ENCODE data around the gene DMRT3.

The DMRT3 gene

DNA sequence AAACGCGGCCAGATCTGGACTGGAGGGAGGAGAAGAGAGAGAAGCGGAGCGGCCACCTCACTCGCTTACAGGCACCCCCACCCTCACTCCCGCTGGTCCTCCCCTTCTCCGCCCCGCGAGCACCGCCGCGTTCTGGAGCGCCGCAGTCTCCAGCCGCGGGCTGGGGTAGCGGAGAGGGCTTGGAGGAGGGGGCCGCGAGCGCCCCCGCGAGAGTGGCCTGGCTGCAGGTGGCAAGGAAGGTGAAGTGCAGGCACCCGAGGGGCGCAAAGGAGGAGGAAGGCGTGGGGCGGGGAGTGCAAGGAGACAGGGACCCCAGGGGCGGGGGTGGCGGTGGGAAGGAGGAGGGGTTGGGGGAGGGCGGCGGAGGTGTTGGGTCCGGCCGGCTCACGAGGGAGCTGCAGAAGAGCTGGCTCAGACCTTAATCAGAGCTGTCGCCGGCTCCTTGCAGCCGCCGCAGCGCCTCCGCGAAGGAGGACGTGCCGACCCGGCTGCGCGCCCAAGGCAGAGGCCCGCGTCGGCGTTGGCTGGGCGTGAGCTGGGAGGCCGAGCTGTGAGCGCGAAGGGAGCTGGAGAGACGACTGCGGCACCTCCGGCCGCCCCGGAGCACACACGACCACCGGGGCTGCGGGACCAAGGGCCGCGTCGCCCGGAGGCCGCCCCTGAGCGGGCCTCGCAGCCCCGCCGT lies at the start of gene DMRT3:
TSS of gene DMRT3 (plus strand) at position 398 of the 685 bp plus-strand sequence. CDS start 347 bp downstream, outside the sequence.
- no peak for DNase-seq (ENCODE audit: low read depth in 2 of 2, low spot score in 1 of 2)

- no peak for DNase-seq (ENCODE audit: low read depth in 2 of 2, low spot score in 1 of 2)
These were observed 49.5 kb upstream of the DMRT3 start for GRCh38 chr9:926976-927375.

GRCh38 chr9:928363-929042 lies 48.0 kb upstream of the DMRT3 start:
- DNase-seq (ENCODE audit: low read depth in 2 of 2, low spot score in 1 of 2) = no peak

GRCh38 chr9:929719-930118 lies 46.7 kb upstream of the DMRT3 start:
- DNase-seq (ENCODE audit: low read depth in 2 of 2, low spot score in 1 of 2) = no peak

DNA sequence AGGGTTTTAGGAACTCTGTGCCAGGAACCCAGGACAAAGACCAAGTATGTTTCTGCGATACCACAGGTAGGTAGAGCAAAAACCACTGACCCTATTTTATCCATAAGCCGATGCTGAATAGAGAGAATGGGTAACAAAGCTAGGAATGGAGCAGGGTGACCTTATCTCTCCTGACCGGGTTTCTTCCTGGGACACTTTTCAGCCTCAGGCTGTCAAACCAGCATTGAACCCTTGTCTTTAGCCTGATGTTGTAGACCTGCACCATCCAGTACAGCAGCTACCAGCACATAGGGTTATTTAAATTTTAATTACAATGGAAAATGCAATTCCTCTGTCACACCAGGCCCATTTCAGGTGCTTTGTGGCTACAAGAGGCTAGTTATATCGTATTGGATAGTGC lies 43.1 kb upstream of the DMRT3 start:
- DNase-seq (ENCODE audit: low read depth in 2 of 2, low spot score in 1 of 2) = no peak

DNA sequence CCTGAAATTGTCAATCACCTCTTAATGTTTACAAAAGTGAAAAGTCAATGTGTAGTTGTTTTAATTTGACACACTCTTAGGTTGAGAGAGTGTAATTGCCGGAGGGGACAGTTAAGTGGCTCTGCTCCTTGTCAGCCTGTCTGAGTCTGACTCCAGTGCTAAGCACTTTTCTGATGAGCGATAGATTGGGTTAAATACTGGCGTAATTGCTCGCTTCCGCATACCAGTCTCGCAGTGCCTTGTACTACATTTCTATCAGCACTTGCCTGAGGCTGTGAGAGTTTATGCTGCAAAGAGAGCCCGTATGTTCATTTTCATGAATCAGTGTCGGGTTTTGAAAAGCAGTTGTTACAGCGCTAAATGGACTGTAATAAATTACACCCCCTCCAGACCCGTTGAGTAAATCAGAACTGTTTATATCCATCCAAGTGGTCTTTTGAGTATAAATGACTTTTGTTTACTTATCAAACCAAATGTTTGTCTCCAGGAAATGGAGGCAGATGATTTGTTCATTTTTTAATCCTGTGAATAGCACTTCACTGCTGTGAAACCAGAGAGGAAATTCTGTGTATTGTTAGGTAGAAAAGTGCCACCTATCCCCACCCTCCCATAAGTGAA lies 41.0 kb upstream of the DMRT3 start:
- no peak for DNase-seq (ENCODE audit: low read depth in 2 of 2, low spot score in 1 of 2)

GRCh38 chr9:942805-943580 lies 33.5 kb upstream of the DMRT3 start:
- DNase-seq (ENCODE audit: low read depth in 2 of 2, low spot score in 1 of 2) = no peak

DNA sequence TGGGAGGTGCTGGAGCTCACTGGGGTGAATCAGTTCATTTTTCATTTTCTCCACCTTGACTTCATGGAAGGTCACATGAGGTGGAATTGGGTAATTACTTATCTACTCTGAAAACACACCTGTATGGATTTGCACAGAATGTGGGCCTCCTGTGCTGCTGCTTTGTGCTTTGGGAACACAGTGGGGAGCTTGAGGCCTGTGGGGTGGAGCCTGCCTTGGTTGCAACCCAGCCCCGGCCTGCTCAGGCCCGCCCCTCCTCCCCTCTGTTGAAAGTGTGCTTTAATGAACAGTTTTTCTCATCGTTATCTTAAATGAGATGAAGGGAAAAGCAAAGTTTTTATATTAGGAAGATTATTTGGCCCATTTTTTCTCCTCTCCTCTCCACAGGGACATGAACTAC lies 28.5 kb upstream of the DMRT3 start:
- DNase-seq (ENCODE audit: low read depth in 2 of 2, low spot score in 1 of 2) = no peak

DNA sequence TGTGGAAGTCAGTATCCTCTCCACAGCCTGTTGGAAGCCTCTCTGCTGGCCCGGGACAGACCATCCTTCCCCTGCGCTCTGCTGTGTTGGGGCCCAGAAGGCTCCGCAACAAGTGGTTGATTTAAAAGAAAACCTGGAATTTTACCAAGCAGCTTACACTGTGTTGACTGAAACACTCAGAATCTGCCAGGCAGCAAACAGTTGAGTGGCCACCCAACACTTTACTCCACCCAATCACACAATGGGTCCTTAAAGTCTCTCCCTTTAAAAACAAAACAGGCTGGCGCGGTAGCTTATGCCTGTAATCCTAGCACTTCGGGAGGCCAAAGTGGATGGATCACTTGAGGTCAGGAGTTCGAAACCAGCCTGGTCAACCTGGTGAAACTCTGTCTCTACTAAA lies 28.0 kb upstream of the DMRT3 start:
- no peak for DNase-seq (ENCODE audit: low read depth in 2 of 2, low spot score in 1 of 2)

DNA sequence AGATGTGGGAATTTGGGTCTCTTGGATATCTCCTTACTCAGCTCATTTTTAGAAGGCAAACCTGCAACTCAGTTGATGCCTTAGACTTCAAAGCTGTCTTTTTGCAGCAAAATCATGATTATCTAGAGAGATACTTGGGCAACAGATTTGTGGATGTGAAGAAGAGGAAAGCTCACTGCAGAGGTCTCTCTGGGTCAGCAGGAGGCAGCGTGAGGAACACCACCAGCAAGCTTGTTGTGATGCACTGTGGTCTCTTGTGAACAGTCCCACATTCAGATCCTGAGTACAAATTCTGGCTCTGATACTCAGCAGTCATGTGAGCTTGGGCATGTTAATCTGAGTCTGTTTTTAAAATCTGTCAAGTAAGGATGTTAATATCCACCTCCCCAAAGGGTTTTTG lies 26.3 kb upstream of the DMRT3 start:
- no peak for DNase-seq (ENCODE audit: low read depth in 2 of 2, low spot score in 1 of 2)

DNA sequence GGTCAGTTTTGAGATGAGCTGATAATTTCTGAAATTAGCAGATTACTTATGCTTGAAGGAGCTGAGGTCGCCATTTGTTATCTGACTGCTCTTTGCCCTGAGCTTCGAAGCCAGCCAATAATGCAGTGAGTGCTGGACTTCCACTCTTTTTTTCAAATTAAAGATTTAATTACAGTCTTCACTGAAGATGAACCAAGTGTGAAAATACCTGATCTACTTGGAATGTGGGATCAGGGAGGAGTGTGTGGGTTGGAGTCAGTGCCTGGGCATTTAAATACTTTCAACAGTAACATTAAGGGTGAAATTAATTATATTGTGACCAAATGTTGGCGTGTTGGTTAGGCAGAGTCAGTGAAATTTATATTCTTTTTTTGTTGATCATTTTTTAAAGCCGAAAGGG lies 23.9 kb upstream of the DMRT3 start:
- no peak for DNase-seq (ENCODE audit: low read depth in 2 of 2, low spot score in 1 of 2)

DNA sequence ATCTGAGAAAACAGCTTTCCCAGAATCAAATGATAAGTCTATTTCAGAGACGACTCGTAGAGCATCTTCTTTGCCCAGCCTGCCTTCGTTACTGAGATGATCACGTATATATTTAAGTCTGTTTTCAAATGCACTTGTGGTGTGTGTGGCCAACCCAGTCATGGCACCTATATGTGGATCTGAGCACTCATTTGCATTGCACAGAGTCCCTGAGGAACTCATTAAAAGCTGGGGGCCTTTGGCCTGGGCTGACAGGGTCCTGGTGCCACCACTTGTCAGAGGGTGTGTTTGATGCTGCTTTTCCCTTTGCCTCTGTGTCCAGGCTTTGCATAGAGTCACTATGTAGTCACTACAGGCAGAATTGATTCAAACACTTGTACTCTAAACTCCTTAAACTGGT lies 17.4 kb upstream of the DMRT3 start:
- DNase-seq (ENCODE audit: low read depth in 2 of 2, low spot score in 1 of 2) = no peak

DNA sequence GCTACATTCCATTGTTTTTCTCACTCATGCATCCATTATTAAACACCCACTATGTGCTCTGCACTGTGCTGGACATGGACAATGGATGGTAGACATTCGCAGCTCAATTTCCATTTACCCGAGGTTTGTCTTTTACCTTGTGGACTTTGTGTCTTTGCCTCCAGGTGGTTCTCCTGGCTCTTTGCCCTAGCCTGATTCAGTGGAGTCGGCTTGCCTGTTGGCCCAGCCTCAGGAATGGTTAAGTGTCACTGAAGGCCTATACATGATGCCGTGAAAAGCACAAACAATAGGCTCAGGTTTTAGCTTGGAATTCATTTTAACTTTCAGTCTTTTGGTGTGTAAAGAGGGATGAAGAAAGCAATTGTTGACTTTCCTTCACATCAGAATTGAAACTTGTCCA lies 16.5 kb upstream of the DMRT3 start:
- DNase-seq (ENCODE audit: low read depth in 2 of 2, low spot score in 1 of 2) = no peak

DNA sequence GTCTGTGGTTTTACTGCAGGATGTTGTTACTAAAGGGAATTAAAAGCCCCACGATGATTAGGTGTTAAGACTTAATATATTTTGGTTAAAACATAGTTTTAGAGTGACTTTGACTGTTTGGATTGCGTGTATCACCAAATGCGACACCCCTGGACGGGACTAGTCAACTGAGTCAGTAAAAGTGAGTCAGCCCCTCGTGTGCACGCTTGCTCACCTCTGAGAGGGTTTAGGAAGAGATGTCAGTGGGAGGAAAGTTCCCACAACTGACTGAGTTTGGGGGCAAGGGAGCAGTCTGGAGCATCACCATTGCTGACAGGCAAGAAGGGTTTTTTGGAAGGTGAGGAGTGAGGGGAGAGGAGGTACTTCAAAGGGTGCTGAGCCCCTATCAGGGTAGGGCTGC lies 14.4 kb upstream of the DMRT3 start:
- DNase-seq (ENCODE audit: low read depth in 2 of 2, low spot score in 1 of 2) = no peak

DNA sequence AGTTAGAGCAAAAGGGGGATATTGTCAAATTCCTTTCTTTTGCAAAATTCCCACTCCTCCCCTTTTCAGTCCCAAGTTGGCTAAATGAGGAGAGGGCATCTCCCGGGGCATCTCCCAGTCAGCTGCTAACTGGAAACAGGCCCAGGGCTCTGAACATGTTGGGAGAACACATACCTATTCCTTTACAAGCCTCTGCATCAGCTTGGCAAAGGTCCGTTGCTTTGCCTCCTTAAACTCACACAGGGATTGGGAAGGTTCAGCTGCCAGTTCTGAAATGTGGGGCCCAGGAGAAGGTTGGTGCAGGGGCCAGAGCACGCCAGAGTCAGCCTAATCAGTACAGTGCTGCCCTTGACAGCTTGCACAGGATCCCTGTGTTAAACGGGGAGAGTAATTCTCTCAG lies 11.0 kb upstream of the DMRT3 start:
- DNase-seq (ENCODE audit: low read depth in 2 of 2, low spot score in 1 of 2) = no peak

GRCh38 chr9:966870-967269 lies 9.6 kb upstream of the DMRT3 start:
- DNase-seq (ENCODE audit: low read depth in 2 of 2, low spot score in 1 of 2) = no peak

DNA sequence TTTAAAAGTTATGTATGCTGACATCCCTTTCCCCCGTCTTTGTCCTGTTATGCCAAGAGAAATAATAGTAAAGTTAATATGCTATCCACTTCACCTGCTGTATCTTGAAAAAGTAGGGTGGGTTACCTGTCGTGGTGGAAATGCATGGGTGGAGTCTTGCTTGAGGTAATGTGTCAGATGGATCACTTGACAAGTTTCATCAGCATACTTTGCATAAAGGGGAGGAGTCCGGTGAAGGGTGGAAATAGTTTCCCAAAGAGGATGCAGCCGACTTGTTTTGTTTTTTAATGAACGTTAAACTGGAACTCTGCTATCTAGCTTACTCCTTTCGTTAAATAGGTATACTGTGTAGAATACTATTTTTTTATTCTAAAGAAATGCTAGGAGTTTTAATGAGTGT lies 9.0 kb upstream of the DMRT3 start:
- no peak for DNase-seq (ENCODE audit: low read depth in 2 of 2, low spot score in 1 of 2)

DNA sequence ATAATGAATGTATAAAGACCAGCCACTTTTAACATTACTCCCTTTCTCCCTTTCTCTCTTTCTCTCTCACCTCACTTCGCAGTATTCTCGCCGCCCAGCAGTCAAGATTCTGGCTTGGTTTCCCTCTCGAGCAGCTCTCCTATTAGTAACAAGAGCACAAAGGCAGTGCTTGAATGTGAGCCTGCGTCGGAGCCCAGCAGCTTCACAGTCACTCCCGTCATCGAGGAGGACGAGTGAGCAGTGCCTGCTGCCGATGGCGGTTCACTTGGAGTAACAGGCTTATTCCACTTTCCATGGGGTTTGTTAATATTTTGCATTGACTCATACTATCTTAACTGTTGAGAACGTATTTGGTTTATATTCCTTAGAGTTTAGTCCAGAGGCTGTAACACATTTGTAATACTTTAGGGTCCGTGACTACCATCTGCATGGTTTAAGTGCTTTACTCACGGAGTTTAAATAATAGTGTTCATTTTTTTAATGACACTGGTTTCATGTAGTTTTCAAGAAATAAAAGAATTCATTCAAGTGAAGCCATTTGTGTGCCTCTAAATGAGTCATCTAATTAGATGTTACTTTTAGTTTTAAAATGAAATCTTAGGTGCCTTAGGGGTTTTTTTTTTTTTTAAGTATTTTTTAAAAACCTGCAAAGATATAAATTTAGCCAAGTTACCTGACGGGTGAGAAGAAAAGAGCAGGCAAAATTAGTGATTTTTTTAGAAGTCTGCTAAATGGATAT lies 8.4 kb upstream of the DMRT3 start:
- DNase-seq (ENCODE audit: low read depth in 2 of 2, low spot score in 1 of 2) = no peak

DNA sequence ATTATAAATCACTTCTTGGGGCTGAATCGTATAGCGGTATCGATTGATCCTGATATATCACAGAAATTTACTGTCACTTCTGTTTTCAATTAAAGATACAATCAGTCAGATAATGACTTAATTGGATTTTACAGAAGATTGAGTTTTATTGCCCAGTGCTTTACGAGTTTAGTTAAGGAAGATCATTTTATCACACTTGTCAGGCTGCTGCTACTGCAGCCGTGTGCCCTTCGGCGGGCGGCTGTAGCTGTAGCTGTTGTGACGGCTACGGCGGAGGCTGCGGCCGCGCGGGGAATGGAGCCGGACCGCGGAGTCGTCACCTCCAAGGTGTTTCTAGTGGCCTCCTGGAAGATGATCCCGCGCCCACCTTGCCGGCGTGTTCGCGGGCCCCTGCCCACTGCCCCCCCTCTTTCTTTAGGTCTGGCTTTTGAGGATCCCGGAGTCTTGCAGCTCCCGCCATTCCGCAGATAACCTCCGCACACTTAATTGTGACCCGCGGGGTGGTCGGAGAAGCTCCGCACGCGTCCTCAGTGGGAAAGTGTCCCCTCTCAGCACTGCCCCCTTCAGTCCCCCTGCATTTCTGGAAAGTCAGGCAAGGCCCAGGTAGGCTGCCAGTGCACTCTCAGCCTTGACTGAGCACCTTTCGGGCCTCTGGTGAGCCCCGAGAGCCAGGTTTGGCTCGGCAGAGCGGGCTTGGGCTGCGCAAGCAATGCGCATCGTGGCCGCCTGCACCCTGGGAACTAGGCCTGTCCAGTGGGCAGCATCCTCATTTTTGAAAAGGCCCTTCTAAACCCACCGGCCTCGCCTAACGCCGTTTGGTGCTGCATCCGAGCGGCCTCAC lies 6.9 kb upstream of the DMRT3 start:
- no peak for DNase-seq (ENCODE audit: low read depth in 2 of 2, low spot score in 1 of 2)

Data from stimulated activated CD8-positive, alpha-beta memory T cell treated with anti-CD3 and anti-CD28 coated beads, Interleukin-4, amount 100 ng/mL, for 4 hours (primary cell).